Caco-2 (cell line): ENCODE measurements around the gene PSEN1. TPM values are rescaled to one million over a fixed set of nuclear protein-coding genes. Genes with fewer than 3 reads are reported as not detected.

Experiments used
- BruUV-seq: library from RNA; stranded (reverse); fragments of 400-500 nt; replicated peaks from 2 replicates; lab custom pipeline; 2021; lab: Mats Ljungman, UMichigan
- CTCF ChIA-PET: fragments of 300-600 bp; sonication (Branson Sonifier 250); formaldehyde crosslinking; loops from one replicate; lab custom pipeline; 2022; ENCODE audit warnings: antibody characterized with exemption; lab: Charles Lee
- POLR2A ChIA-PET: fragments of 300-600 bp; sonication (Branson Sonifier 250); formaldehyde crosslinking; loops from one replicate; lab custom pipeline; 2022; ENCODE audit warnings: antibody characterized with exemption; lab: Charles Lee
- DNase-seq, 2 experiments: peaks; one replicate each; pipeline versions ENCODE4 v3.0.0 to v3.0.0-alpha.2; 2020 to 2022
- H3K27me3 ChIP-seq: replicated peaks from 2 replicates; pipeline ENCODE4 v1.6.0; 2011; ENCODE audit warnings: low read length; ENCODE audit not compliant: control insufficient read depth, insufficient read depth
- H3K36me3 ChIP-seq: 2 replicates; pipeline ENCODE4 v1.5.1; 2011; ENCODE audit warnings: low read length; ENCODE audit not compliant: control insufficient read depth, insufficient read depth
- H3K4me1 ChIP-seq: fragments of 250-450 bp; sonication (Bioruptor Pico); 2 replicates; pipeline ENCODE4 v1.5.1; 2020; ENCODE audit warnings: mild to moderate bottlenecking
- H3K4me3 ChIP-seq: 2 replicates; pipeline ENCODE4 v1.5.1; 2011; ENCODE audit warnings: low read depth, mild to moderate bottlenecking, control low read depth, low read length
- H3K9me3 ChIP-seq: fragments of 250-450 bp; sonication (Bioruptor Pico); 2 replicates; pipeline ENCODE4 v1.5.1; 2020; ENCODE audit warnings: mild to moderate bottlenecking, moderate library complexity
- H3K27ac Mint-ChIP-seq: one replicate; pipeline ENCODE4 v1.8.0; 2022; ENCODE audit warnings: mixed read lengths; ENCODE audit not compliant: unreplicated experiment
- H3K27me3 Mint-ChIP-seq: one replicate; pipeline ENCODE4 v1.8.0; 2022; ENCODE audit warnings: mixed read lengths; ENCODE audit not compliant: insufficient read depth, unreplicated experiment
- H3K36me3 Mint-ChIP-seq: one replicate; pipeline ENCODE4 v1.8.0; 2022; ENCODE audit warnings: mild to moderate bottlenecking, mixed read lengths; ENCODE audit not compliant: insufficient read depth, unreplicated experiment
- H3K4me1 Mint-ChIP-seq: one replicate; pipeline ENCODE4 v1.8.0; 2022; ENCODE audit warnings: low read depth, mixed read lengths; ENCODE audit not compliant: unreplicated experiment
- H3K4me3 Mint-ChIP-seq: one replicate; pipeline ENCODE4 v1.8.0; 2022; ENCODE audit warnings: mild to moderate bottlenecking, moderate library complexity, mixed read lengths; ENCODE audit not compliant: unreplicated experiment
- H3K9me3 Mint-ChIP-seq: one replicate; pipeline ENCODE4 v1.8.0; 2022; ENCODE audit warnings: mixed read lengths; ENCODE audit not compliant: unreplicated experiment
- CTCF ChIP-seq, 2 experiments: fragments of 200-600 bp in 1 of 2; IDR thresholded peaks; 1 replicate in 1 of 2; 2 replicates in 1 of 2; pipeline versions ENCODE4 v1.5.1 to v1.8.0; 2011 to 2022; ENCODE audit warnings: antibody characterized with exemption in 1 of 2, control low read depth in 1 of 2, inconsistent platforms in 1 of 2, low read depth in 1 of 2, low read length in 1 of 2, mild to moderate bottlenecking in 1 of 2, moderate library complexity in 1 of 2; ENCODE audit not compliant: insufficient read depth in 1 of 2, severe bottlenecking in 1 of 2, unreplicated experiment in 1 of 2
- intact Hi-C: fragments of 100-400 bp; cut with micrococcal nuclease; formaldehyde crosslinking; loops from one replicate; pipeline ENCODE4 v1.10.0; 2022; ENCODE audit not compliant: unreplicated experiment
- total RNA-seq: library from RNA; stranded (reverse); gene quantifications from 2 replicates; pipeline ENCODE4 v1.2.3, GENCODE V29; 2022

Gene PSEN1
- total RNA-seq, 1 experiment from 2014 or later: 74.8 TPM

- Mint-ChIP-seq H3K27ac (no peak overlapping the region), H3K9me3 (no peaks in the 10 kb centered on the region), H3K4me1 (no peaks in the 10 kb centered on the region), H3K27me3 (no peaks in the 10 kb centered on the region), H3K36me3 (peaks cover 37% of the 10 kb centered on the region), H3K4me3 (no peak overlapping the region)
- no TSS peak for BruUV-seq
- no peak overlapping the region for H3K4me3 ChIP-seq
- POLR2A ChIA-PET: no interaction called here
- no peaks in the 10 kb centered on the region for H3K36me3 ChIP-seq
- H3K27me3 ChIP-seq: no peaks in the 10 kb centered on the region
- intact Hi-C loops: no loop called here
- CTCF ChIA-PET: no interaction called here
- TF ChIP-seq CTCF (IDR thresholded peaks at IDR 0.05; ENCODE audit: insufficient read depth in 1 of 2, low read depth in 1 of 2, low read length in 1 of 2, severe bottlenecking in 1 of 2, unreplicated experiment in 1 of 2): no peak
- H3K4me1 ChIP-seq: no peaks in the 10 kb centered on the region
- H3K9me3 ChIP-seq: no peaks in the 10 kb centered on the region
- no peak for DNase-seq
These were observed 11.1 kb upstream of the PSEN1 start for GRCh38 chr14:73125169-73125588.

- Histone ChIP-seq H3K4me1 (no peaks in the 10 kb centered on the region), H3K27me3 (no peaks in the 10 kb centered on the region), H3K36me3 (no peaks in the 10 kb centered on the region), H3K9me3 (no peaks in the 10 kb centered on the region), H3K4me3 (no peak overlapping the region)
- Mint-ChIP-seq H3K4me3 (no peak overlapping the region), H3K9me3 (no peaks in the 10 kb centered on the region), H3K27ac (no peak overlapping the region), H3K36me3 (peaks cover 31% of the 10 kb centered on the region), H3K27me3 (no peaks in the 10 kb centered on the region), H3K4me1 (no peaks in the 10 kb centered on the region)
- ChIA-PET POLR2A (interaction anchor here (1.1 kb wide), 1 partner anchor 10 kb away, joined by 3 read pairs; the partner anchor contains the start of gene PSEN1), CTCF (no interaction called here)
- no TSS peak for BruUV-seq
- no peak for DNase-seq
- intact Hi-C loops: no loop called here
- no peak for TF ChIP-seq CTCF (IDR thresholded peaks at IDR 0.05; ENCODE audit: insufficient read depth in 1 of 2, low read depth in 1 of 2, low read length in 1 of 2, severe bottlenecking in 1 of 2, unreplicated experiment in 1 of 2)
These were observed 10.6 kb upstream of the PSEN1 start for GRCh38 chr14:73125746-73126145.

GRCh38 chr14:73133795-73134194, 2.5 kb upstream of the PSEN1 start:
- no peaks in the 10 kb centered on the region for H3K27me3 ChIP-seq
- Mint-ChIP-seq H3K27ac (no peak overlapping the region), H3K9me3 (peaks cover 16% of the 10 kb centered on the region), H3K36me3 (peaks cover 35% of the 10 kb centered on the region), H3K27me3 (no peaks in the 10 kb centered on the region), H3K4me1 (peaks cover 8% of the 10 kb centered on the region), H3K4me3 (no peak overlapping the region)
- H3K36me3 ChIP-seq: no peaks in the 10 kb centered on the region
- no peak for DNase-seq
- CTCF ChIA-PET: interaction anchor here (0.6 kb wide), 1 partner anchor 163 kb away, joined by 3 read pairs; no protein-coding TSS in a partner anchor
- BruUV-seq: no TSS peak
- H3K4me3 ChIP-seq: no peak overlapping the region
- TF ChIP-seq CTCF (IDR thresholded peaks at IDR 0.05; ENCODE audit: insufficient read depth in 1 of 2, low read depth in 1 of 2, low read length in 1 of 2, severe bottlenecking in 1 of 2, unreplicated experiment in 1 of 2): no peak
- intact Hi-C loops: no loop called here
- H3K9me3 ChIP-seq: no peaks in the 10 kb centered on the region
- no peaks in the 10 kb centered on the region for H3K4me1 ChIP-seq
- POLR2A ChIA-PET: no interaction called here
